Activated CD8-positive, alpha-beta memory T cell treated with anti-CD3 and anti-CD28 coated beads for 24 hours (primary cell): ENCODE results near the gene PLTP.
"Not testable (repeated sequence)": the region's sequence is repeated elsewhere in the genome, so short reads cannot be mapped to it uniquely, and the experiment has no call there.

Source experiments
- DNase-seq: peaks from one replicate; pipeline ENCODE4 v3.0.0-alpha.2; 2020

The PLTP gene

DNA sequence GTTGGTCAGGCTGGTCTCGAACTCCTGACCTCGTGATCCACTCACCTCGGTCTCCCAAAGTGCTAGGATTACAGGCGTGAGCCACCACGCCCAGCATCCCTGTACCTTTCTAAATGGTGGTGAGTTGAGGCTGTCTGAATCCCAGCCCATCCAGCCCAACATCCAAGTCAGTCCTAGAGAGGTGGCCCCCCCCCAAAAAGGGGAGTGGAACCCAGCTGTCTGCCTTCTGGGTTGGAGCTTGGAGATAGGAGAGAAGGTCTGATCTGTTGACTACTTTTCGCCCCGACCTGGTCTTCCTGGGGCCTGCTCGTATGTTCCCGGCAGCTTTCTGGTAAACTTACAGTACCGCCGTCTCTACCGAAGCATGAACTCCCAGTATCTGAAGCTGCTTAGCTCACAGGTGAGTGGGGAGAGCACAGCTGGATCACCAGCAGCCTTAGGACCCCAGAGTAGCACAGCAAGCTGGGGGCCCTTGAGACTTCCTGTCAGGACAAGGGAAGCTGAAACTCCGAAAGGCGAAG, 15.3 kb downstream of the PLTP start:
- no peak for DNase-seq

DNA sequence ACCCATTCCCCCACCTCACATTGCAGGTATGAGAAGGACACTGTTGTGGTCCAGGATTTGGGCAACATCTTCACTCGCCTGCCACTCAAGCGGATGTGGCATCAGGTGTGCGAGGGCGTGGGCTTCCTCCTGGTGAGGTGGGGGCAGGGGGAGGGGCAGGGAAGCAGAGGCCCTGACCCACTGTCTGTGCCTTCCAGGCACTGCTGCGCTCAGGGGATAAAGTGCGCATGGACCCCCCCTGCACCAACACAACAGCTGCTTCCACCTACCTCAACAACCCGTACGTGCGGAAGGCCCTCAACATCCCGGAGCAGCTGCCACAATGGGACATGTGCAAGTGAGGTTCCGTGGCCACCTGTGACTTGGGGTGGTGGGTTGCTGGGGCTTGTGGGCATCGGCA, 17.2 kb downstream of the PLTP start:
- DNase-seq: no peak

DNA sequence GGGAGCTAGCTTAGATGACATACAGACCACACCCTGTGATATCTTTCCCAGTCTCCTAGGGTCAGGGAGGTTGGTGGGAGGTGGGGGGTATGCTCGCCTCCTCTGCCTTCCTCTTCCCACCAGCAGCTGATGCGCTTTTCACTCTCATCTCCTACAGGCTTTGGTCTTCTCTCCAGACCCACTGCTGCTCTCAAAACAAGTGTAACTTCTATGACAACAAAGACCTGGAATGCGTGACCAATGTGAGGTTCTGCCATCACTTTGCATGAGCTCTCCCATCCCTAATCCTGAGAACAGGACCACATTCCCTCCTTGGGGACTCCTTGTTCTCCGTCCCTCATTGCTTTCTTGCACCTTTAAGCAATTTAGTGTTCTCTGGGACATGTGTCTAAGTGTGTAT, 18.1 kb downstream of the PLTP start:
- DNase-seq: no peak

DNA sequence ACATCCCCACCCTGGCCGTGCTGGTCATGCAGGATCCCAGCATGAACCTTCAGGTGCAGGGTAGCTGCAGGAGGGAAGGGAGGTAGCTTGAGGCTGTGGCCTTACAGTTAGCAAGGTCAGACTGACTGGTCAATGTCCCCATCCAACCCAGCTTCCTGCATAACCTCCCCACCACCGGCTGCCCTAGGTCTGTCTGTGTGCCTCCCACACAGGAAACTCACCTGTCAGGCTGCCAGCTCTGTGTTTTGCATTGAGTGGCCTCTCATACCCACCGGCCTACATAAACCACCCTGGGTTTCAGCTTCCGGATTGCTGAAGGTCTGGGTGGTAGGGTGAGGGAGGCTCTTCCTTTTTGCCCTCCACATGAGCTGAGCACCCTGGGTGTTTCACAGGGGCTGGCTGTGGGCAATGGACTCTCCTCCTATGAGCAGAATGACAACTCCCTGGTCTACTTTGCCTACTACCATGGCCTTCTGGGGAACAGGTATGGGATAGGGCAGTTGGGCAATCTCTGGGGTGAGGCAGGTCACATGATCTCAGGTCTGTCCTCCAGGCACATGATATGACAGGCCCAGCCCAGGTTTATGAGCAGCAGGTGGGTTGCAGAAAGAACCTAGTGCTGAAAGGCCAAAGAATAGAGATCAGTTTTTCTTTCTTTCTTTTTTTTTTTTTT, 19.0 kb downstream of the PLTP start:
- no peak for DNase-seq

DNA sequence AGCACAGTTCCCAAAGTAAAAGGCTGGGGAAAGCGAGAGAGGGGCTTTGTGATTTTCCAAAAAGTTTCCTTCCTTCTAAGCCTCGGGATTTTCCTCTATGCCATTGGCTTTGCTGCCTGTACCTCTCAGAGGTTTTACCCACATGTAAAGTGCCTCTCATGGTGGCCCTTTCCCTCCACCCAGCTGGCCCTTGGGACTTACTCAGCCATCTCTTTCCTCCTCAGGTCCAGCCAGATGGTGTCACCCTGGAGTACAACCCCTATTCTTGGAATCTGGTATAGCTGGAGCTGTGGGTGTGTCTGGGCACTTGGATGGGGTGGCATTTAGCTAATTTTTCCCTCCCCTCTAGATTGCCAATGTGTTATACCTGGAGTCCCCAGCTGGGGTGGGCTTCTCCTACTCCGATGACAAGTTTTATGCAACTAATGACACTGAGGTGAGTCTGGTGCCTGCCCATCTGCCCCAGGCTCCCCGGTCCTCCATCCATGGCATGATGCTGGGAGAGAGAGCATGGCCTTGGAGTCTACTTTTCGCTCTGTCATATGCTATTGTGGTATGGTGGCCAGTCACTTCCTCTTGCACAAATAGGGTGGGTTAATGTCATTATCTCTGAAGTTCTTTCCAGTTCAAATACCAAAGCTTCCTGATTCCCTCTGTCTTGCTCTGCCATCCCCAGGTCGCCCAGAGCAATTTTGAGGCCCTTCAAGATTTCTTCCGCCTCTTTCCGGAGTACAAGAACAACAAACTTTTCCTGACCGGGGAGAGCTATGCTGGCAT, 19.7 kb downstream of the PLTP start:
- DNase-seq: no peak

DNA sequence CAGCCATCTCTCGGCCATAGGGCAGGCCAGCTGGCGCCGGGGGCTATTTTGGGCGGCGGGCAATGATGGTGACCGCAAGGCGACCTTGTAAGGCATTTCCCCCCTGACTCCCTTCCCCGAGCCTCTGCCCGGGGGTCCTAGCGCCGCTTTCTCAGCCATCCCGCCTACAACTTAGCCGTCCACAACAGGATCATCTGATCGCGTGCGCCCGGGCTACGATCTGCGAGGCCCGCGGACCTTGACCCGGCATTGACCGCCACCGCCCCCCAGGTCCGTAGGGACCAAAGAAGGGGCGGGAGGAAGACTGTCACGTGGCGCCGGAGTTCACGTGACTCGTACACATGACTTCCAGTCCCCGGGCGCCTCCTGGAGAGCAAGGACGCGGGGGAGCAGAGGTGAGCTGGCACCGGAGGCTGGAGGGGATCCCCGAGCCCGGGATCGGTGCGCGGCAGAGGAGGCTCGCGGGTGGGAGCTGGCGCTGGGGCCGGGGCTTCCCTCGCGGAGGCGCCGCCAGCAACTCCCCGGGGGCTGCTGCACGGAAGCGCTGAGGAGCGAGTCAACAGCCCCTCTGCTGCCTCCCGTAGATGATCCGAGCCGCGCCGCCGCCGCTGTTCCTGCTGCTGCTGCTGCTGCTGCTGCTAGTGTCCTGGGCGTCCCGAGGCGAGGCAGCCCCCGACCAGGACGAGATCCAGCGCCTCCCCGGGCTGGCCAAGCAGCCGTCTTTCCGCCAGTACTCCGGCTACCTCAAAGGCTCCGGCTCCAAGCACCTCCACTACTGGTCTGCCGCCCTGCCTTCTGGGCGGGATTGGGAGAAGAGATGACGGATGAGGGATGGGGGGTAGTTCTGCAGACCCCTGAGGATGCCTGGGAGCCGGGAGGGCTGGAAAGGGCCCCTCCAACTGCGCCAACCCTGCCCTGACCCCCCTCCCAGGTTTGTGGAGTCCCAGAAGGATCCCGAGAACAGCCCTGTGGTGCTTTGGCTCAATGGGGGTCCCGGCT, 20.7 kb downstream of the PLTP start, which contains the start of the genes CTSA and NEURL2:
TSS of gene CTSA (plus strand) at position 351 of the 999 bp plus-strand sequence. CDS start at position 585, 234 bp downstream.
TSS of gene NEURL2 (minus strand) at position 224 of the 999 bp plus-strand sequence. CDS start at position 7, 217 bp downstream.
- peak; percentile 95 for DNase-seq

DNA sequence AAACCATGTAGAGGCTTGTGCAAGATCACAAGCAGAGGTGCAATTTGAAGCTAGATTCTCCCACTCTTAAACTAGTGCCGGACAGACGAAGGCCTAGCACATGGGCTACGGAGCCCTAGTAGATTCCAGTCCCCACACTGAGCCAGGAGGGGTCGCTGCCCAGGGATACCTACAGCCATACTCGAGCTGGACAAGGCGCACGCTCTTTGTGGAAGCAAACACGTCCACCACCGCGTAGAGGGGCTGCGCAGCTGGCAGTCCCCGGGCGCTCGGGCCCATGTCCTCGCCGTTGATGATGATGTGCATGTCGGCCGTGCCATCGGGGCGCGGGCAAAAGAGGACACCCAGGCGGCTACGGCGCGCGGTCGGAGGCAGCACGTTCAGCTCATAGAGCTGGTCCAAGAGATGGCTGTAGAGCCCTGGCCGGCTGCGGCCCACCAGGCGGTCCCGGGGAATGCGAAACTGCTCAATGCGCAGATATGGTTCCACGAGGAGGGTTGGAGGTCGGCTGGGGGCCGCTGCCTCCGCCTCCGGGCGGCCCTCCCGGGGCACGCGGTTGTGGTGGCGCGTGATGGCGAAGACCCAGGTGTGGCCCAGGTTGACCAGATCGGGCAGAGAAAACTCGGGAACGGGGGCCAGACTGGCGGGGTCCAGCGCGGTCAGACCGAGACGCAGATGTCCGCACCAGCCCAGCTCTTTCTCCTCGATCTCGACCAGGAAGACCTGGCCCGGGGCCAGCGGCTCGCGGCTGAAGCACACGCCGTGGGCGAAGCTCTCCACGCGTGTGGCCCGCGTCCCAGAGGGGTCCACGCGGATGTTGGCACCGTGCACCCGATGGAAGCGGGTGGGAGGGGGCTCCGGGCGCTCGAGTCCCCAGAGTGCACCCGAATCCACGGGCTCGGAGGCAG, 21.6 kb downstream of the PLTP start:
- peak; percentile 82 for DNase-seq

DNA sequence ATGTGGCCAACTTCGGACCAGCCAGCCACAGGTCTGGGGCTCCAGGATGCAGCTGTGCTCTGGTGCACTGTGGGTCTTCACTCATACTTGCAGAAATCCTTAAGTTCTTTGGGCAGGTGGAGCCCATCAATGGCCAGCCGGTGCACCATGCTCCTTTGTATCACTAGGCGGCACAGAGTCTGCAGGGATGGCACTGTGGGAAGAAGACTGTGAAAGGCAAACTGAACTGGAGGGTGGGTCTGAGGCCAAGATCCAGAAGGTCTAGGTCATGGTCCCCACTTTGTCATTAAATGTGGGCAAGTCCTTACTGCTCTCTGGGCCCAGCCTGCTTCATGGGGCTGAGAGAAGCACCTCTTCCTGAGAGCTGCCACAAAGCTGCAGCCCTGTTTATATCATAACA, 23.3 kb downstream of the PLTP start:
- no peak for DNase-seq

DNA sequence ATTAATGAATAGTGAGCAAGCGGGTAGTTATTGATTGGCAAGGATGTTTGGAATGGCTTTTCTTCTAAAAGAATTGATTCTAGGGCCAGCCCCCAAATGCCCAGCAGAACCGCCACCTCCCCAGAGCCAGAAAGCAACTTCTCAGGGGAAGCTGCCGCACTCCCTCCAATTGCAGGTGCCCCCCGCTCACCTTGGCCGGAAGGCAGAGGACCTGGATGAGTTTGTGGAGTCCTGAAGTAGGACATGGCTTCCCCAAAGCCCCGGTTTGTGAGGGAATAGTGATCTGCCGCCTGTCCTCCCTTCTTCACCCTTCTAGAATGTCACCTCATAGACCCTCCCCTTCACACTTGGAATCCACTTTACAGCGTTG, 24.6 kb downstream of the PLTP start, which contains the start of gene SPATA25:
TSS of gene SPATA25 (minus strand) at position 277 of the 370 bp plus-strand sequence. CDS start at position 245, 32 bp downstream.
- no peak for DNase-seq

DNA sequence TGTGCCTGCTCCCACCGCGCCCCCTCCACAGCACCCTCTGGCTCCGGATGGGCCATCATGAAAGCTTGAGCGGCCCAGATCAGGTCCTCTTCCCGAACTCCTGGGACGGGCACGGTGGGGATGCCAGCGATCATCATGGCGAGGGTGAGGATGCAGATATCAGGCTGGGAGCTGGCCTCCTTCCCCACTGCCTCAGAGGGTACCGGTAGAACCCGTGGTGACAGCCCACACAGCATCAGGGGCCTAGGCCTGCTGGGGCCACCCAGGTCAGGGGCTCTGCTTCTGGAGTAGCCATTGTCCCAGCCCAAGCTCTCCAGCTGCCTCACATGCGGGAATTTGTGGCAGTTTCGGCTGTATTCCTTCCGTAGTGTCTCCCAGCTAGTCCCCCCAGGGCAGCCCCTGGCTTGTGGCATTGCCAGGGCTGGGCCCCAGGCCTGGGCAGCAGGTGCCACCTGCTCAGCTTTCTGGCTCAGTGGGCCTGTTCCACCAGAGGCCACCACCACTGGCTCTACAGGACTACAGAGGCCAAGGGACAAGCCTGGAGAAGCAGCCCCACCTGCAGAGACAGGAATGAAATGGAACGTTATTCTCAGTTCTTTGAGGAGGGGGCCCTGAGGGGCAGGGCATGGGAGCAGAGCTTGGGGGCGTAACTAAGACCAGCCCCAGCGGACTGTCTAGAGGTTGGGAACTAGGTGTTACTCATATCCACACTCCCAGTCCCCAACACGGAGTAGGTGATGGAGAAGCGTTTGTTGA, 25.2 kb downstream of the PLTP start:
- DNase-seq: no peak

DNA sequence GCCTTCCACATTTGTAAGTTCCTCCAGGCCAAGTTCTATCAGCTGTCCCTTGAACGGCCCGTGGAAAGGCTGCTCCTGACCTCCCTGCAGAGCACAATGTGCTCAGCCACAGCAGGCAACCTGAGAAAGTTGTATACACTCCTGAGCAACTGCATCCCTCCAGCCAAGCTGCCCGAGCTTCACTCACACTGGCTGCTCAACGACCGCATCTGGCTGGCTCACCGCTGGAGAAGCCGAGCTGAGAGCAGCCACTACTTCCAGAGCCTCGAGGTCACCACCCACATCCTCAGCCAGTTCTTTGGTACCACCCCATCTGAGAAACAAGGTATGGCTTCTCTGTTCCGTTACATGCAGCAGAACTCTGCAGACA, 28.9 kb downstream of the PLTP start:
- no peak for DNase-seq

DNA sequence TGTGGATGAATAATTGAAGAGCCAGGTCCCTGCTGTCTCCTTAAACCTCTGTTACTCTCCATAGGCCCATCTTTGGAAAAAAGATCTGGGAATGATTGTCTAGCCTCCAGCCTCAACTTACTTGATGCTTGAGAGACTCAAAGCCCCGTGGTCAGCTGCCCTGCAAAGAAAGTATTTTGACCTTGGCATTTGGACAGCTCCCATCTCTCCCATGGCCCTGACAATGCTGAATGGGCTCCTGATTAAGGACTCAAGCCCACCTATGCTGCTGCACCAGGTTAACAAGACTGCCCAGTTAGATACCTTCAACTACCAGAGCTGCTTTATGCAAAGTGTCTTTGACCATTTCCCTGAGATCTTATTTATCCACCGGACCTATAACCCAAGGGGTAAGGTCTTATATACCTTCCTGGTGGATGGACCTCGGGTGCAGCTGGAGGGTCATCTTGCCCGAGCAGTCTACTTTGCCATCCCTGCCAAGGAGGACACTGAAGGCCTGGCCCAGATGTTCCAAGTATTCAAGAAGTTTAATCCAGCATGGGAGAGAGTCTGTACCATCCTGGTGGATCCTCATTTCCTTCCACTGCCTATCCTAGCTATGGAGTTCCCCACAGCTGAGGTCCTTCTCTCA, 29.4 kb downstream of the PLTP start:
- DNase-seq: no peak

DNA sequence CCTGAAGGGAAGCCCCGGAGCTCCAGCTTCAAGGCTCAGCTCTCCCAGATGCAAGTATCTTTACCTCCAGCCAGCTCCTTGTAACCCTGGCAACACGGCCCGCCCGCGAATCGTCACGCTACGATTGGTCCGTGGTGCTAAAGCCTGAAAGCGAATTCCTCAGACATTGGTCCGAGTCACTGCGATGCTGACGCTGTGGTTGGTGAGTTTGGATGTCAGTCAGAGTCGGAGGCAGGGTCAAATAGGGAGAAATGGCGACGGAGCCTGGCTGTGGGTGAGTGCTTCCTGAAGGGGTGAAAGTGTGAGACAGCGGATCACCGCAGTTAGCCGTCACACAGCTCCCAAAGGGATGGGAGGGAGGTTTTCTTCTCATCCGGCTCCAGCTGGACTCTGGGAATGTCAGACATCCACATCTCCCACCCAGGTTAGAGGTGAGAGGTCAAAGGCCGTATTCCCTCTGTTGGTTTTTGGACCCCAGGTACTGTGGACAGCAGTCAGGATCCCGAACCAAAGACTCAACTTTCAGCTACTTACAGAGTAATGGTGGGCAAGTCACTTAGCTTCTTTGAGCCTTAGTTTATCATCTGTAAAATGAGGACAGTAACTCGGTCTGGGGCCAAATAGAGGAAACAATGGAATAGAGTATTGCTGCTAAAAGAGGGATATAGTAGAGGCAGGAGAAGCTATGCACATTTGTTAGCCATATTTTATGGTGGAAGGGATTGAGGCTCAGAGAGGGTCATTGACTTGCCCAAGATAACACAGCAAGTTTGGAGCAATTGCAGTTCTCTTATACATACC, 30.8 kb downstream of the PLTP start, which contains the start of gene ZSWIM1:
TSS of gene ZSWIM1 (plus strand) at position 240 of the 801 bp plus-strand sequence. CDS start 1,366 bp downstream, outside the sequence.
- DNase-seq: peak; percentile 99

DNA sequence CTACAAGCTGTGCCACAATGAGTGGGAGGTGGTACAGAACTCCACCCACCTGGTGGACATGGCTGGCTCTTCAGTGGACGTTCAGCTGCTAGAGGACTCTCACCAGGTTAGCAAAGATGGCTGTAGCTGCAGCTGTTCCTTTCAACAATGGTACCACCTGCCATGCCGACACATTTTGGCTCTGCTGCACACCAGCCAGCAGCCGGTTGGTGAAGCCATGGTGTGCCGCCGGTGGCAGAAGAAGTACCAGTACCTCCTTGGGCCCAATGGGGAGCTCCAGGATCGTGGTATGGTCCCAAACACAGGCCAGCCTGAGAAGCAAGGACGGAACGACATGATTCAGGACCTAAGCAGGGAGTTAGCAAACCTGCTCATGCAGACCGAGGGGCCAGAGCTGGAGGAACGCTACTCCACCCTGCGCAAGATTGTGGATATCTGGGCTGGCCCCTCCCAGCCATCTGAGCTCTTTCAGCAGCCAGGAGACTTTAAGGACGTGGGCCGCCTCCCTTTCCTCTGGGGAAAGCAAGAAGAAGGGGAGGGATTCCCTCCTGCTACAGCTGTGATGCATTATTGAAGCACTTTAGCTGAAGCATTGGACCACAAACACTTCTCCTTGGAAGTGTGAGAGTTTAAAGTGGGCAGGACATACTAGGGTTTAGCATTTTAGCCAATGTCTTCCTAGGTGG, 33.7 kb downstream of the PLTP start:
- DNase-seq: no peak

DNA sequence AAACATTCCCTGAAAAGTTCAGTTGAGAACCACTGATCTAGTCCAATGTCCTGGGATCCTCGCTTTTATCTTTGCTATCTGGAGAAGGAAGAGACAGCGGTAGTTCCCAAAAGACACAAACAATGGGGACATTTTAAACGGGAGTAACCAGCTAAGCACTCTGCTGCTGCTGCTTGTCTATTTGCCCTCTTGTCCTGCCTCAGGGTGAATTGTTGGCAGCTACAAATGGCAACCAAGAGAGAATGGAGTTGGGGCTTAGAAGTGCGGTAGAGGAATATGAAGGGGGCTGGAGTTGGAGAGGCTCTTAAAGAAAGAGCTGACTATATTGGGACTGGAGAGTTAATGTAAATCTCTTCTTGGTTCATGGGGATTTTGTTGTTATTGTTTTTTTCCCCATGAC, 37.4 kb downstream of the PLTP start:
- no peak for DNase-seq

DNA sequence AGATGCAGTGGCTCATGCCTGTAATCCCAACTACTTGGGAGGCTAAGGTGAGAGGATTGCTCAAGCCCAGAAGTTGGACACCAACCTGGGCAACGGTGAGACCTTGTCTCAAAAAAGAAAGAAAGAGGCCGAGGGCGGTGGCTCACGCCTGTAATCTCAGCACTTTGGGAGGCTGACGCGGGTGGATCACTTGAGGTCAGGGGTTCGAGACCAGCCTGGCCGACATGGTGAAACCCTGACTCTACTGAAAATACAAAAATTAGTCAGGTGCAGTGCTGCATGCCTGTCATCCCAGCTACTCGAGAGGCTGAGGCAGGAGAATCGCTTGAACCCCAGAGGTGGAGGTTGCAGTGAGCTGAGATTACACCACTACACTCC, 37.9 kb downstream of the PLTP start:
- not testable (repeated sequence) for DNase-seq

DNA sequence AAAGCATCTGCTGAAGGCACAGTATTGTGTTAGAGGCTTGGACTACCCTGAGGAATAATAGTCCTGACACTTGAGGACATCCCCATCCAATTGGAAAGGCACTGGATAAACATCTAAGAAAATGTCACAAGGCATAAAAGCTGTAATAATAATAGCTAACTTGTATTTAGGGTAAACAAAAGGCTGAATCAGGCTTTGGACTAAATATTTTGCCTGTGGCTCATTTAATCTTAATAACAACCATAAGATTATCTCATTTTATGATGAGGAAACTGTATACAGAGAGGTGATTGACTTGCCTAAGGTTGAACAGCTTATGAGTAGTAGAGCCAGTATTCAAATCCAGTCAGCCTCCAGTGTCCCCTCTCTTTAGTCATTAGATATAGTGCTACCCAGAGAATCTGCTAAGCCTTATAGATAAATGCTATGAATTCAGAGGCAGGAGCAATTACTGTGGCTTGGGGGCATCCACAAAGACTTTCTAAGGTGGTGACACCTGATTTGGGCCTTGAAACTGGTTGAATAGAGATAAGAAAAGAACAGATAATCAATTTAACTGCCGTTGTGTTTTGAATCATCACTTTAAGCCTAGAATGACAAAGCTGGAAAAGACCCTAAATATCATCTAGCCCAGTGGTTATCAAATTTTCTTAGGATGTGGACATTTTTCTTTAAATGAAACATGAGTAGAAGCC, 38.4 kb downstream of the PLTP start:
- no peak for DNase-seq

DNA sequence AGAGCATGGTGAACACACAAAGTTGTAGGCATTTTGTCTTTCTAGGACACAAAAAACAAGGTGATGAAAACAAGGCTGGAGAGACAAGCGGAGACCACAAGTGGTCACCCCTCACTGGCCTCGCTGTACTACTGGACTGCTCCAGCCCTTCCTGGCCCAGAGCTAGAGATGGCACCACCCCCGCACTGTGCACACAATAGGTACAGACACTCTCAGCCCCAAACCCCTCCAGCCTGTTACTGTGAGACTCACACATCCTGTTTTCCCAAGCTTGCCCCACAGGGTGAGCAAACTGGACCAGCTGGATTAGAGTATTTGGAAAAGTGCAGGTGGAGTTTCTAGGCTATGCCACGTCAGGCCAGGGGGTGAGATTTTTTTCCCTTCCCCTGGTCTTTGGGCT, 39.3 kb downstream of the PLTP start:
- no peak for DNase-seq
